H1 (cell line): Measurements from ENCODE around the gene ZNF385B. TPM values are rescaled to one million over a fixed set of nuclear protein-coding genes. Genes with fewer than 3 reads are reported as not detected.

Experiments used
- CTCF ChIA-PET: fragments of 300-600 bp; sonication (Branson Sonifier 250); formaldehyde crosslinking; loops from one replicate; lab custom pipeline; 2021; ENCODE audit not compliant: partially characterized antibody; lab: Charles Lee
- POLR2A ChIA-PET: fragments of 300-600 bp; sonication (Branson Sonifier 250); formaldehyde crosslinking; loops from one replicate; lab custom pipeline; 2021; ENCODE audit warnings: inconsistent platforms; ENCODE audit not compliant: partially characterized antibody; lab: Charles Lee
- DNase-seq, 2 experiments: peaks; one replicate each; pipeline versions ENCODE4 v3.0.0 to v3.0.0-alpha.2; 2010 to 2022; ENCODE audit warnings: low spot score in 2 of 2, low read depth in 1 of 2, mixed read lengths in 1 of 2
- FAIRE-seq: peaks from 2 replicates; lab custom pipeline; 2011; peaks lifted over from hg19 to GRCh38; lab: Jason Lieb, UNC
- H2AFZ ChIP-seq: 2 replicates; pipeline ENCODE4 v1.8.1; 2012; ENCODE audit warnings: low read length, inconsistent platforms
- H2AK5ac ChIP-seq: 2 replicates; pipeline ENCODE4 v1.6.1; 2013; ENCODE audit warnings: low read depth, low read length
- H2BK120ac ChIP-seq: replicated peaks from 2 replicates; pipeline ENCODE3; 2013; ENCODE audit warnings: low read depth, low read length, inconsistent platforms
- H2BK12ac ChIP-seq: 2 replicates; pipeline ENCODE4 v1.6.1; 2013; ENCODE audit warnings: low read depth, low read length
- H2BK15ac ChIP-seq: 2 replicates; pipeline ENCODE4 v1.6.1; 2013; ENCODE audit warnings: low read length
- H2BK20ac ChIP-seq: 2 replicates; pipeline ENCODE4 v1.6.1; 2013; ENCODE audit warnings: low read length
- H2BK5ac ChIP-seq: 2 replicates; pipeline ENCODE4 v1.6.1; 2013; ENCODE audit warnings: low read depth, low read length
- H3K14ac ChIP-seq: 2 replicates; pipeline ENCODE4 v1.6.1; 2013; ENCODE audit warnings: inconsistent platforms; ENCODE audit not compliant: insufficient read length
- H3K18ac ChIP-seq: 2 replicates; pipeline ENCODE4 v1.6.1; 2013; ENCODE audit warnings: low read length; ENCODE audit errors: extremely low read depth
- H3K23ac ChIP-seq: 2 replicates; pipeline ENCODE4 v1.6.1; 2013; ENCODE audit warnings: inconsistent platforms; ENCODE audit not compliant: insufficient read length
- H3K23me2 ChIP-seq: 2 replicates; pipeline ENCODE4 v1.6.1; 2013; ENCODE audit warnings: low read depth, low read length
- H3K27ac ChIP-seq: 2 replicates; pipeline ENCODE4 v1.6.1; 2011; ENCODE audit warnings: low read depth, low read length, inconsistent platforms
- H3K27me3 ChIP-seq, 4 experiments: replicated peaks in 1 of 4; 1 replicate in 1 of 4; 2 replicates in 3 of 4; pipeline versions ENCODE4 v1.6.1 to v1.8.1; 2011 to 2013; ENCODE audit warnings: low read length in 3 of 4, mild to moderate bottlenecking in 3 of 4, inconsistent platforms in 2 of 4, mixed read lengths in 2 of 4, moderate library complexity in 1 of 4; ENCODE audit not compliant: control insufficient read depth in 3 of 4, insufficient read depth in 3 of 4; ENCODE audit errors: extremely low read depth in 1 of 4
- H3K36me3 ChIP-seq, 4 experiments: 2 replicates each; pipeline versions ENCODE4 v1.6.1 to v1.8.1; 2011 to 2013; ENCODE audit warnings: mild to moderate bottlenecking in 4 of 4, low read length in 3 of 4, moderate library complexity in 2 of 4, control low read depth in 1 of 4, inconsistent platforms in 1 of 4; ENCODE audit not compliant: insufficient read depth in 4 of 4, control insufficient read depth in 2 of 4
- H3K4ac ChIP-seq: replicated peaks from 2 replicates; pipeline ENCODE3; 2013; ENCODE audit warnings: low read length, low read depth, mixed read lengths, inconsistent platforms; ENCODE audit not compliant: insufficient read length
- H3K4me1 ChIP-seq, 4 experiments: replicated peaks in 1 of 4; 1 replicate in 1 of 4; 2 replicates in 3 of 4; pipeline versions ENCODE4 v1.6.1 to v1.8.1; 2011 to 2013; ENCODE audit warnings: low read length in 3 of 4, inconsistent platforms in 2 of 4, mixed read lengths in 1 of 4; ENCODE audit not compliant: insufficient read depth in 4 of 4, control insufficient read depth in 3 of 4
- H3K4me2 ChIP-seq, 2 experiments: 2 replicates each; pipeline versions ENCODE4 v1.6.1 to v1.8.1; 2011 to 2013; ENCODE audit warnings: low read depth in 2 of 2, low read length in 2 of 2, control low read depth in 1 of 2, inconsistent platforms in 1 of 2, mild to moderate bottlenecking in 1 of 2; ENCODE audit not compliant: insufficient read depth in 1 of 2
- H3K4me3 ChIP-seq, 4 experiments: fragments of 200-600, 300-600 bp in 1 of 4; sonication (generic), shearing (Covaris generic), sonication (Bioruptor Twin) in 1 of 4; 2 replicates each; pipeline versions ENCODE4 v1.5.1 to v1.8.1; 2011 to 2016; ENCODE audit warnings: low read length in 4 of 4, low read depth in 3 of 4, control low read depth in 2 of 4, inconsistent platforms in 2 of 4, mild to moderate bottlenecking in 2 of 4, mixed read lengths in 1 of 4, moderate library complexity in 1 of 4; ENCODE audit not compliant: insufficient read depth in 2 of 4; ENCODE audit errors: extremely low read depth in 1 of 4
- H3K56ac ChIP-seq: replicated peaks from 2 replicates; pipeline ENCODE3; 2013; ENCODE audit warnings: low read depth, mild to moderate bottlenecking, mixed read lengths, low read length, inconsistent platforms; ENCODE audit not compliant: insufficient read length
- H3K79me1 ChIP-seq: 2 replicates; pipeline ENCODE4 v1.6.1; 2013; ENCODE audit warnings: low read depth, low read length, control low read depth
- H3K79me2 ChIP-seq, 2 experiments: 2 replicates each; pipeline versions ENCODE4 v1.6.1 to v1.8.1; 2012 to 2013; ENCODE audit warnings: low read length in 2 of 2, mild to moderate bottlenecking in 2 of 2, inconsistent platforms in 1 of 2; ENCODE audit not compliant: insufficient read depth in 2 of 2, control insufficient read depth in 1 of 2
- H3K9ac ChIP-seq, 4 experiments: replicated peaks in 1 of 4; 1 replicate in 1 of 4; 2 replicates in 3 of 4; pipeline versions ENCODE4 v1.6.1 to v1.8.1; 2011 to 2013; ENCODE audit warnings: low read depth in 3 of 4, low read length in 3 of 4, control low read depth in 2 of 4, mild to moderate bottlenecking in 2 of 4, moderate library complexity in 2 of 4, inconsistent platforms in 1 of 4; ENCODE audit errors: extremely low read depth in 1 of 4
- H3K9me3 ChIP-seq, 2 experiments: 2 replicates each; pipeline versions ENCODE4 v1.6.1 to v1.8.1; 2012 to 2013; ENCODE audit warnings: mild to moderate bottlenecking in 2 of 2, moderate library complexity in 2 of 2, control low read depth in 1 of 2, inconsistent platforms in 1 of 2, low read depth in 1 of 2, low read length in 1 of 2, mixed read lengths in 1 of 2; ENCODE audit not compliant: insufficient read depth in 2 of 2
- H4K20me1 ChIP-seq, 2 experiments: replicated peaks in 1 of 2; 2 replicates each; pipeline versions ENCODE3 to v1.8.1; 2011 to 2013; ENCODE audit warnings: inconsistent platforms in 2 of 2, low read length in 2 of 2, mild to moderate bottlenecking in 1 of 2; ENCODE audit not compliant: insufficient read depth in 2 of 2, control insufficient read depth in 1 of 2
- H4K5ac ChIP-seq: 2 replicates; pipeline ENCODE4 v1.6.1; 2013; ENCODE audit warnings: low read length, low read depth, mixed read lengths, inconsistent platforms; ENCODE audit not compliant: insufficient read length
- H4K8ac ChIP-seq: 2 replicates; pipeline ENCODE4 v1.8.0; 2013; ENCODE audit warnings: mild to moderate bottlenecking, moderate library complexity, low read length, inconsistent platforms; ENCODE audit not compliant: insufficient read depth; ENCODE audit errors: extremely low read depth
- H4K91ac ChIP-seq: replicated peaks from 2 replicates; pipeline ENCODE3; 2013; ENCODE audit warnings: low read length, mixed read lengths, inconsistent platforms; ENCODE audit not compliant: insufficient read length
- CTBP2 ChIP-seq: IDR thresholded peaks from 2 replicates; pipeline ENCODE4 v1.7.0; 2011; ENCODE audit warnings: borderline replicate concordance, mild to moderate bottlenecking, moderate library complexity, mixed read lengths, low read length; ENCODE audit not compliant: insufficient read depth, insufficient read length
- FOSL1 ChIP-seq: IDR thresholded peaks from 2 replicates; pipeline ENCODE4 v1.6.1; 2011; ENCODE audit warnings: mild to moderate bottlenecking, low read depth, low read length, moderate library complexity; ENCODE audit not compliant: insufficient read depth
- HDAC2 ChIP-seq, 2 experiments: fragments of 300-600 bp in 1 of 2; sonication (generic) in 1 of 2; IDR thresholded peaks; 2 replicates each; pipeline ENCODE4 v1.6.1; 2011 to 2012; ENCODE audit warnings: low read depth in 2 of 2, low read length in 2 of 2, mild to moderate bottlenecking in 2 of 2, moderate library complexity in 2 of 2, borderline replicate concordance in 1 of 2, inconsistent platforms in 1 of 2
- HDAC6 ChIP-seq: IDR thresholded peaks from one replicate; pipeline ENCODE4 v1.7.1; 2012; ENCODE audit warnings: low read depth, mild to moderate bottlenecking, inconsistent platforms, low read length, moderate library complexity
- JUND ChIP-seq: IDR thresholded peaks from 2 replicates; pipeline ENCODE4 v1.6.1; 2011; ENCODE audit warnings: mild to moderate bottlenecking, improper control_type of control experiment, low read length
- NRF1 ChIP-seq: IDR thresholded peaks from 2 replicates; pipeline ENCODE4 v1.6.1; 2011; ENCODE audit warnings: mild to moderate bottlenecking, low read depth, low read length, improper control_type of control experiment
- POLR2AphosphoS5 ChIP-seq: IDR thresholded peaks from 2 replicates; pipeline ENCODE4 v1.6.1; 2011; ENCODE audit warnings: low read depth, low read length
- RBBP5 ChIP-seq: IDR thresholded peaks from 2 replicates; pipeline ENCODE4 v1.7.1; 2012; ENCODE audit warnings: low read depth, mild to moderate bottlenecking, inconsistent platforms, low read length, moderate library complexity, borderline replicate concordance
- TAF1 ChIP-seq: IDR thresholded peaks from 2 replicates; pipeline ENCODE4 v1.6.1; 2011; ENCODE audit warnings: mild to moderate bottlenecking, low read depth, low read length
- polyA plus RNA-seq, 7 experiments: library from polyadenylated mRNA; depleted of rRNA in 3 of 7; stranded (reverse) in 5 of 7; unstranded in 2 of 7; fragments of >200 nt in 5 of 7; fragments of 200-250 nt in 2 of 7; gene quantifications; 1 replicate in 5 of 7; 2 replicates in 1 of 7; 4 replicates in 1 of 7; pipeline versions ENCODE4 v1.2.1 to v1.2.3, GENCODE V29; 2011 to 2013; ENCODE audit warnings: missing spikeins in 2 of 7, mixed read lengths in 2 of 7
- total RNA-seq: library from RNA; stranded (reverse); fragmentation: NEBNext Ultra II Directional; extraction: Animal tissue kit (Norgen Biotek cat#: 25700); gene quantifications from 2 replicates; pipeline ENCODE4 v1.2.1, GENCODE V29; 2021

The ZNF385B gene
- total and polyA plus RNA-seq, 2 of the 8 experiments (the other 6 are each of a cell fraction or from before 2014, with no cell fraction given): 1.1 to 3.7 TPM

DNA sequence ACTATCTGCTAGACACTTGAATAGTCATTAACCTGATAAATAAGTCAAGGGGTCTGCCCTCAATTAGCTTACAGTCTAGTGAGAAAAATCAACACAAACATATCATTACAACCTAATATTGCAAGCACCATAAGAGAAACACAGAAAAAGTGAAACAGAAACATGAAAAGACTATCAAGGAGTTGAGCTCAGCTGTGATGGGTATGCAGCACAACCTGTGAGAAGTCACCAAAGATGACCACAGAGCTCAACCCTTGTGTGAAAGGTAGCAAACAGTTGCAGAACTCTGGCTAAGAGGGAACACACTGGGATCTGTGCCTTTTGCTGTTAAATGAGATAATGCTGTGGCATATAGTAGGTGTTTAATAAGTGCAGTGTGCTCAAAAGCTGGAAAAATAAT is 11.7 kb downstream of the ZNF385B start:
- FAIRE-seq (no peak), DNase-seq (no peak)
- CTCF ChIA-PET: interaction anchor here (0.9 to 3.6 kb wide), 8 partner anchors 8 to 140 kb away, joined by 3 to 15 read pairs (median 3); no protein-coding TSS in a partner anchor

More for the DNA sequence above, 11.7 kb downstream of the ZNF385B start:
- H3K14ac ChIP-seq: no peak overlapping the region
- no peak overlapping the region for H3K23ac ChIP-seq
- POLR2A ChIA-PET: no interaction called here
- H3K56ac ChIP-seq: no peak overlapping the region
- H2BK20ac ChIP-seq: no peak overlapping the region
- no peak overlapping the region for H3K18ac ChIP-seq
- H3K4me1 ChIP-seq: no peaks in the 10 kb centered on the region
- no peaks in the 10 kb centered on the region; a peak in 2 of 8 replicates for H3K36me3 ChIP-seq
- no peak overlapping the region for H3K27ac ChIP-seq
- H4K8ac ChIP-seq: no peak overlapping the region
- H4K20me1 ChIP-seq: no peaks in the 10 kb centered on the region
- no peaks in the 10 kb centered on the region for H3K9me3 ChIP-seq
- H2BK12ac ChIP-seq: no peak overlapping the region
- H3K4me3 ChIP-seq: no peak overlapping the region
- no peak overlapping the region for H2AK5ac ChIP-seq
- H2BK5ac ChIP-seq: no peak overlapping the region
- peaks cover 0 to 1% (median 0%) of the 10 kb centered on the region in 4 experiments; a peak in 1 of 7 replicates for H3K27me3 ChIP-seq
- H3K23me2 ChIP-seq: no peaks in the 10 kb centered on the region
- H2AFZ ChIP-seq: no peak overlapping the region
- H3K9ac ChIP-seq: no peak overlapping the region
- no peak overlapping the region for H4K91ac ChIP-seq
- H3K4me2 ChIP-seq: no peak overlapping the region
- H3K79me1 ChIP-seq: no peaks in the 10 kb centered on the region
- no peaks in the 10 kb centered on the region for H3K79me2 ChIP-seq
- H2BK15ac ChIP-seq: no peak overlapping the region
- TF ChIP-seq RBBP5 (no peak), HDAC2 (IDR thresholded peaks at IDR 0.05; ENCODE audit: borderline replicate concordance in 1 of 2, low read depth in 2 of 2, low read length in 2 of 2) (no peak), NRF1 (no peak), HDAC6 (no peak), POLR2AphosphoS5 (no peak), CTBP2 (no peak), FOSL1 (no peak), TAF1 (no peak), JUND (no peak)
- no peak overlapping the region for H4K5ac ChIP-seq
- H2BK120ac ChIP-seq: no peak overlapping the region
- no peak overlapping the region for H3K4ac ChIP-seq
